Hematopoietic multipotent progenitor cell (in vitro differentiated cells): ENCODE measurements around the gene LRP8. TPM values are rescaled to one million over a fixed set of nuclear protein-coding genes. Genes with fewer than 3 reads are reported as not detected.
A peak's percentile ranks its signal among the peaks of the same experiment; 100 is the strongest.

ENCODE experiments used
- DNase-seq, 3 donors: peaks; one replicate each; pipeline ENCODE4 v3.0.0-alpha.2; 2011 to 2015; ENCODE audit warnings: low read depth in 2 of 3, low spot score in 2 of 3
- total RNA-seq: library from RNA; depleted of rRNA; stranded (reverse); fragments of >200 nt; gene quantifications from one replicate; pipeline ENCODE4 v1.2.3, GENCODE V29; 2012

LRP8 gene
- total RNA-seq, 1 donor, result 30.7 TPM

DNA sequence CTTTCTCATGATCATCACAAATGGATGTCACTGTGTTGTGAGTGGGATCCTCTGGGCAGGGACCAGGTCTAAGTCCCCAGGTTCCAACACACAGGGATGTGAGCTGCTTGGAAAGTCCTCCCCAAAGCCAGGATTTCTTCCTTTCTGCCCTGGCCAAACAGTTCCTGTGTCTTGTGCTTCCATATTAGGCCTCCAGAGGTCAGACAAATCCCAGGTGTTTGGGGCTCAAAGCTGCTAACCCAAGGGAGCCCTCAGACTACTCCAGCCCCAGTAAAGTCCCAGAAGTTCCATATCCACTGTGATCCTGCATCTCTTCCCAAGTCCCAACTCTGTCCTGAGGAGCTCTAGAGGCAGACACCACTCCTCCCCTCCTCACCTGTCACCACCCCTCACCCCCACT, 61.8 kb downstream of the LRP8 start:
- peak in 1 of 3 donors; percentile 22 for DNase-seq

DNA sequence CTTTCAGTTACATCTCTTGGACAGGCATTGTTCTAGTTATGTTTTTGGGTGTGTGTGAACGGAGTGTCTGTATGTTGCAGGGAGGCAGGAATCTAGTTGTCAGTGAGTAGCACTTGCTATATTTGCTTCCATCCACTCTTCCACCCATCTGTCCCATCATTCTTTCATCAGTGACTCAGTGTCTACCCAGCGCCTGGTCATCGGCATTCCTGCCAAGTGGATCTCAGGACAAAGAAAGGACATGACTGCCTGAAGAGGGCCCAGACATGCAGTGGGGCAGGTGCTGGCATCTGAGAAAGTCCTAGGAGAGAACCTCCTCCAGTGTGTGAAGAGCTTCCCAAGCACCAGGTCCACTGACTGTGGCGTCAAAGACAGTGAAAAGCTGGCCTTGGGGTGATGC, 62.3 kb downstream of the LRP8 start:
- no peak for DNase-seq

DNA sequence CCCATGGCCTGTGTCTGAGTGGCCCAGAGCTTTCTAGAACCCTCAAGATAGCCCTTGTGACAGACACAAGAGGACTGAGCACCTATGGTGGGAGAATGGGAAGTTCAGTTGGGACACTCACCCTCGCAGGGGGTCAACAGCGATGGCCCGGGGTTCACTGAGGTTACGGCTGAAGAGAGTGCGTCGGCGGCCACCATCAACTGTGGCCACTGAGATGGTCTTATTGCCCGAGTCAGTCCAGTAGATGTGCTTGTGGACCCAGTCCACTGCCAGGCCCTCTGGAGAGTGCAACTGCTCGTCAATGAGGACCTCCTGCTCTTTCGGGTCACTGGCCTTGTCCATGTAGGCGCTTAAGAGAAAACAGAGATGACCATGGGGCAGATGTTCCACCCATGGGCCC, 63.8 kb downstream of the LRP8 start:
- DNase-seq, result no peak

DNA sequence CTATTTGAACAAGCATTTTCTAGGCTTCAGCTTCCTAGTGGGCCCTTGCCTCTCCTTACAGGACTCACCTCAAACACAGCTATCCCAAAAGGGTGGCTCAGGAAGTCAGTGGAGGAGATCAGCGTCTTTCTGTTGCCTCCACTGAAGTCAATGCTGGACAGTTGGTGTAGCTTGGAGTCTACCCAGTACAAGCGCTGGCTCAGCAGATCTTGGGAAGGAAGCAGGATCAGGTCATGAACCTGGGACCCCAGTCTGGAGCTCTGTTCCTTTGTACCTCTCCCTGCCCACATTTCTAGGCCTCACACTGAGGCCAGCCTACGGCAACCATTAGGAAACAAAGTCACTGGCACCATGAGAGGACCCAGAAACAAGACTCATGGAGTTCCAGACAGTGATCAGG, 65.9 kb downstream of the LRP8 start:
- DNase-seq, result no peak

DNA sequence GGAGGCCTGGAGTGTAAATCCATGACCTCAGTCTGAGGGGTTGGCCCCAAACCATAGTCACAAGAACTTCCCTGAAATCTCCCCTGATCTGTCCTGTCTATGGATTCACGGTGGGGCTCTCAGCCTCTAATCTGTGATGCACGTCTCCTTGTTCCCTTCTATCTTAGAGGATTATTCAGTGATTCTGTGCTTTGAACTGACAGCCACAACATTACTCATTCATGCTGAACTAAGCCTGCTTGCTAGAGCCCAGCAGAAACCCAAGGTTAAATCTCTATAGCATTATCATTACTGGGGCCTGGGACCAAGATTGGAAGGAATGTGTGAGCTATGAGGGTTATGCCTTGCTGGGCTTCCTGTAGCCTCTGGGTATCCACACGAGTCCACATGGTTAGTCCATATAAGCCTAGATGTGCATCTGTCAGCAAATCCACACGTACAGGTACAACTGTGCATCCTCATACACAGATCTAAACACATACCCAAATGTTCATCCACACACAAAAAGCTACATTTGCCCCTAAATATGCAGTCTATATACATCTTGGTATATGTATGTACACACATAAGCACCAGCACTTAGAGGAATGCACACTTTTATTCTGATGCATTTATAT, 67.1 kb downstream of the LRP8 start:
- no peak for DNase-seq

DNA sequence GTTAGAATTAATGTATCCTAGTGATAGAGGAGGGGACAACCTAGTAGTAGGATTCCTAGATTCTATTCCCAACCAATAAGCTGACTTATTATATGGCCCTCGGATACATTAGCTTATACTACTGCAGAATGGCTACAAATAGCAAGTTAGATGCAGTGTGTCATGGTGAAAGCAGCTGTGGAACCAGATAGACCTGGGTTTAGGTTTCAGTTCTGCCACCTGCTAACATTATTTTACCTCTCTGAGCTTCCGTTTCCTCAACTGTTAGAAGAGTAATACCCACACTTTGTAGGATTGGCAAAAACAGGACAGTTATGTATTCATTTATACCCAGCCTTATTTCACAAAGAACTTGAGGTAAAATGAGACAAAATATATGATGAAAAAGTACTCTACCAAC, 67.9 kb downstream of the LRP8 start:
- DNase-seq, result no peak

DNA sequence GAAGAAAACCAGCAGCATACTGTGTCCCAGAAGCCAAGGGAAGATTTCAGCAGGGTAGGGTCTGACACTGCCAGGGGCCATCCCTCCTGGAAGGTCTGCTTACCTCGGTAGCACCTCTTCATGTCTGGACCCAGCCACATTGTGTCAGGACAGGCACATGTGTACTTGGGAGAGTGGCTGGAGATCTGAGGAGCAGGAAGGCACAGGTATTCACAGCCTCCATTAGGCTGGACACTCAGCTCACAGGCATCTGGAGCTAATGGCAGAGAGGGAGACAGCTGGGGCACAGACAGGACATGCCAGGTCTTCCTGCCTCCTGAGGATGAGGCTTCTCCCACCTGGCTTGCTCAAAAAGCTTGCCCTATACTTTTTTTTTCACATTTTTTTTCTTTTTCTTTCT, 69.7 kb downstream of the LRP8 start:
- DNase-seq, result no peak

DNA sequence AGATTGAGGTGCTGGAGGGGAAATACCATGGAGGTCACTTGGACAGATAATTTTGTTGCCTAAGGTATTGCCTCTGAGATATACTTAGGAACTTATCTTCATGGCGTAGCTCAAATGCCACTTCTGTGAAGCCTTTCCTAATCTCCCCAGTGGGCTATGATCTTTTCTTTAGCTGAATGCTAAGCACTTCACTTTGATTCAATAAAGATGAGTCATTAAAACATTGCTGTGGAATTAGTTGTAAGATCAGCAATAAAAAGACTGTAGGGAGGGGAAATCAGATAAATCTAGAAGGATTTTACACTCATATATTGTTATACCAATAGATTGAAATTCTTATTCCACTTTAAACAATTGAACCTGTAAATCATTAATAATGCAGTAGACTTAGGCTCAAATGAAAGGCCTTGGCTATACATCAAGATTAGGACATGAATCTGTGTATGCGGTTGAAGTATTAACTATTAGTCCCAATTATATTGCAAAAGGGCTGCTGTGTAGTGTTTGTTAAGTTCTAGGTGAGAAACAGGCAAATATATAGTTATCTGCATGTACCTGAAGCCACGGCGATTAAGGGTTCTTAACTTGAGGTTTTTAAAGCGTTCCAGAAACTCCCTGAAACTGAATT, 70.3 kb downstream of the LRP8 start:
- DNase-seq, result no peak

DNA sequence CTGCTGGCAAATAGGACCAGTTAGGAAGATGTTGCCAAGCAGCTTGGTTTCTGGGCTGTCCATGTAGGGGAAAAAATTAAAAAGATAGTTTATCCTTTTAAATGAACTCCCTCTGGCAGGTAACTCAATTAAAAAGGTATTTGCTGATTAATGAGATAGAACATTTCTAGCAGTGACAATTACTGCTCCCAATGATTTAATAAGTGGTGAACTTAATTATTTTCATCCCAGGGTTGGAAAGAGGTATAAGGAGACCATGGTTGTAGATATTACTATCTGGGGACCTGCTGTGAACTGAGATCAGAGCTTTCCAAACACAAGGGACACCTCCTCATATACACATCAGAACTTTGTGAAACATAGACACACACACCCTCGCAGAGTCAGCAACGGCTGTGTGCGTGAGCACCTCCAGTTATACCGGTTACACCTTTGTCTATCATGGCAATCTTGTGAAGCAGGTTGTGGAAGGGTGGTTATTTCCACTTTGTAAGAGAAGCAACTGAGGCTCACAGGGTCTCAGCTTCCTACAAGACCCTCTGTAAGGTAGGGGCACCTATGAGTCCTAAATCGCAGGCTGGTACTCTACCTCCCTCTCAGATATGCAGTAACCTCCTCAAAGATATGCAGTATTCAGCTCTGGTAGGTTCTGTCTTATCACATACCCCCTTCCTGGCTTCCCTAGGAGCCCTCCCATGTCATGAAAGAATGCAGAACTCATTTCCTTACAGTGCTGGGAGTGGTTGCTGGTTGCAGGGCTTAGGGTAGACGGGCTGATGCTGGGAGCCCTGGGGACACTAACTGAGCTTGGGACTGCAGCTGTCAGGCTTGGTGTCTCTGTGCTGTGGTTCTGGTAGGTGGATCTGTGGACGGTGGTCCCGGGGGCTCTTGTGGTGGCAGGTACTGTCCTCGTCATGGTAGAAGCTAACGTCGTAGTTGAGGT, 71.1 kb downstream of the LRP8 start:
- DNase-seq, result no peak

DNA sequence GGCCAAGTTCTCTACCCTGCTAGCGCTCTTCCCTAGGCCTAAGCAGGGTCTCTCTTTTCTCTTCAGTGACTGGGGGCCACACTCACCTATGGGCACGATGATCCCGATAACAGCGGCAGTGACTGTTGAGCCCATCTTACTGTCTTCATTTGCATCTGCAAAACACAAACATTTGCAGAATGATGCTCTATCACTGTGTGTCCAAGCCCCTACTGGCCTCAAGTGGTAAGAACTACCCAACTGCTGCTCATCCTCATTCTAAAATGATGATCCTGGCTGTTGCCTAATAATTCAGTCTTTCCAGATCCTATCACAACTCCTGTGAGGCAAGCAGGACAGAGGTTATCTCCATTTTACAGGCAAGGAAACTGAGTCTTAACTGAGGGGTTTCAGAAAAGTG, 72.8 kb downstream of the LRP8 start:
- DNase-seq, result no peak

DNA sequence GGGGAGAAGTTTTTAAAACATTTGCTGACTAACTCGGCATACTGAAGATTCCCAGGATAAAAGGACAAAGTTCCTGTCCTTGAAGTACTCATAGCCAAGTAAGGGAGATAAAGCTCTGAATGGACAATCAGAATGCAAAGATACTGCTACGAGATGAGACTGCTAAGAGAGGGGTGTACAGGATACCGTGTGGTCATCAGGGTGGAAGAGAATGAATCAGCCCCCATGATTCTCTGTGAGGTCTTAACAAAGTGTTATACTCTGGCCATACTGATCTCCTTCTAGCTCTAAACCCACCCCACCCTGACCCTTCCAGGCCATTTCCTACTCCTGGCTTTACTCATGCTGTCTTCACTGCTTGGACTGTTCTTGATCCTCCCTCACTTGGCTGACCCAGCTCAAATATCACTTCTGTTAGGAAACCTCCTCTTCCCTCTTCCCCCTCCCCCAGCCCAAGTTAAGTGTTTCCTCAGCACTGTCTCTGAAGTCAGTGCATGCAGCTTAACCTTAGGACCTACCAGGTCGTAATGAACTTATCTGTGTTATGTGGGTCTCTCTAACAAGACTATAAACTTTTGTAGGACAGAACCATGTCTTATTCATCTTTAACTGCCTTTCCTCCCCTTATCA, 73.7 kb downstream of the LRP8 start:
- no peak for DNase-seq

DNA sequence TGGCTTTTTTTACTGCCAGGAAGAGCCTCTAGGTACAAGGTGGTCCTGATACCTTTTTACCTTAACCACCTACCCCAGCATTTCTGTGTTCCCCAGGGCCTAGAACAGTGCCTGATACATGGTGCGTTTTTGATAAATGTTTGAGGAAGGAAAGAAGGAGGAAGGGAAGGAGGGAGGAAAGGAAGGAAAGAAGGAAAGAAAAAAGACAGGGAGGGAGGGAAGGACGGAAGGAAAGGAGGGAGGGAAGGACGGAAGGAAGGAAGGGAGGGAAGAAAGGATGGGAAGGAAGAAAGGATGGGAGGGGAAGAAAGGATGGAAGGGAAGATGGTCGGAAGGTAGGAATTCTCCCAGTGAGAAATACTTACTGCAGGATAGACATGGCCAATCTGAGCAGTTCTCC, 77.5 kb downstream of the LRP8 start:
- DNase-seq, result no peak

DNA sequence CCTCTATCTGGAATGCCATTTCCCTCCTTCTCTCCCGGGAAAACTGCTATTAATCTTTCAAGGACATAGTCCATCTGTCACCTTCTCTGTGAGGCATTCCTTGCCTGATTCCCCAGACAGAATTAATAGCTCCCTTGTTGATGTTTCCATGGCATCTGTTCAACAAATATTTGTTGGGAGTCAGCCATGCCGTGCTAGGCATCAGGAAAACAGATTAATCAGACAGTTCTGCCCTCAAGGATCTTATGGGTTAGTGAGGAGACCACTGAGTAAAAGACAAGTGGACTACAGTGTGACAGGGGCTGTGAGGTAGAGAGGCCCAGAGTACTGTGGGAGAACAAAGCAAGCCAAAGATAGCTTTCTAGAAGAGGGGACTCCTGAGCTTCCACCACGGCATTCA, 78.2 kb downstream of the LRP8 start:
- no peak for DNase-seq

DNA sequence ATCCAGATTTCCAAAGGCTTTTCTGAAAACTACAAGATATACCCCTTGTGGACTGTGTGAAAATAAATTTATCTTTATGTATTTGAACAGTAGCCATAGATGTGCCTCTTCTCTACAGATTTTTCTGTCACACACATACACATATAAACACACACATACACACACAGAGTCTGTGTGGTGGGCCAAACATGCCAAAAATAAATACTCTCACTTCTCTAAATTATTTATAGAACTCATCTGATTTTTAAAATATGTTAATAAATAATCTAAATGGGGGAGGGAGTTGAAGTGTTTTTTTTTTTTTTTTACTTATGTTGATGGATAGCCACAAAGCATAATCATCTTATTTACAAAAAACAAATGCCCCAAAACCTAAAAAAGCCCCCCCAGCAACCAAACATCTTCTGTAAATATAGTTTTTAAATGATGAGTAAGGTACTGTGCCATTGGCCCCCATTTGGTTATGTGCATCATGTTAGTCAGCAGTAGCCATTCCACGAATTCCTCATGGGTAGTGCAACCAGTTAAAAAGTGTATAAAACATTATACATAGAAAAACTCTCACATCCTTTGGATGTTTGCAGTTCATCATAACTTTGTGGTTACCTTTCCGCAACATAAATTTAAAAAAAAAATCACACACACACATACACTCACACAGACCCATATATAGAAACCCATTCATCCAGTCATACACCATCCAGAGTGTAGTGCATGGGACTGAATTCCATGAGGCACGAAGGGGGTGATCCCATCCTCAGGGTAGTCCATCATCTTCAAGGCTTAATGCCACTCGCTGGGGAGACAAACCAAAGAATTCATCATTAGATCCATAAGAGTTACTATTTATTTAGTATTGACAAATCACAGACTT, 81.4 kb downstream of the LRP8 start:
- no peak for DNase-seq

DNA sequence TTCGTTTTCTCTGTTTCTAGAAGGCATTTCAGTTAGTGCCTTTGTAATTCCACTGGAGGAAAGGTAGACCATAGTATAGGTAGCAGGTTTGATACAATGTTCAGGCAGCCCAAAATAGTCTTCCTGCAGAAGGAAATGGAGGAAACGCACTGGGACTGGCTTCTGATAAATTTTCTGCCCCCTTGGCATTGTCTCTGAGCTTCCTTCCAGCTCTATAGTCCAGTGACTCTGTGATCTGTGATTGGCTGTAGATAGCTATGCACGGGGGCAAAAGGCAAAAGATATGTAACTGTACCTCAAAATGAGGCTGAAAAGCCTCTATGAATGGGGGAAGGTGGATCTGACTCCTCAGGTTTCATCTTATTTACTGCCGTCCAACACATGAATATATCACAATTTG, 83.7 kb downstream of the LRP8 start:
- DNase-seq, result no peak

DNA sequence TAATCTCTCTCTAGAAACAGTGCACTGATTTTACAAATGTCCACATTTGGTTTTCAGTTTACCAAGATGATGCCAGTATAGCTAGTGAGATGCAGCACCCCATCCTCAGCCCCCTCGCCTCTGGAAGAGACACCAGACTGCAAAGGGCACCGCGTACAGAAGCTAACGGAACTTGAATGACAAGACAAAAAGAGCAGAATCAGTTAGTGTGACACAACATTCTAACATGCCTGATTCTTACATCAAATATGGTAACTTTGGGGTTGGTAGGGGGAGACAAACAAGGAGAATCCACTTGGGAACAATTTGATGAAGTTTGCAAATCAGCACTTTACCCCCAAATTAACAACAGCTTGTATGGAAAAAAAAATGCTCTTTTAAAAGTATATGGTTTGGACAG, 85.5 kb downstream of the LRP8 start:
- DNase-seq, result no peak

DNA sequence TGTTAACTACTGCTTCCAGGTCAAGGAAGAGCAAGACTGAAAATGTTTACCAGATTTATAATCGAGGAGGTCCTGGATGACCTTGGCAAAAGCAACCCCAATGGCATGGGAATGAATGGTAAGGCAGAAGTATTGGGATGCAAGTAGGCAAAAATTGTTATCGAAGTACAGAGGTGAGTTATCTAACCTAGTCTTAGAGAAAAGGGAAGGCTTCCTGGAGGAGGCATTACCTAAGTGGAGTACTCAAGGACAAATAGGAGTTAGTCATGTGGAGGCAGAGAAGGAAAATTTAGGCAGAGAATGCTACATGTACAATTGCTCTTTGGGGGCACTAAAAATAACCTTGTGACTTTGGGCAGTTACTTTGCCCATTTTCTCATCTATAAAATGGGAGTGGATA, 86.0 kb downstream of the LRP8 start:
- DNase-seq, result no peak

DNA sequence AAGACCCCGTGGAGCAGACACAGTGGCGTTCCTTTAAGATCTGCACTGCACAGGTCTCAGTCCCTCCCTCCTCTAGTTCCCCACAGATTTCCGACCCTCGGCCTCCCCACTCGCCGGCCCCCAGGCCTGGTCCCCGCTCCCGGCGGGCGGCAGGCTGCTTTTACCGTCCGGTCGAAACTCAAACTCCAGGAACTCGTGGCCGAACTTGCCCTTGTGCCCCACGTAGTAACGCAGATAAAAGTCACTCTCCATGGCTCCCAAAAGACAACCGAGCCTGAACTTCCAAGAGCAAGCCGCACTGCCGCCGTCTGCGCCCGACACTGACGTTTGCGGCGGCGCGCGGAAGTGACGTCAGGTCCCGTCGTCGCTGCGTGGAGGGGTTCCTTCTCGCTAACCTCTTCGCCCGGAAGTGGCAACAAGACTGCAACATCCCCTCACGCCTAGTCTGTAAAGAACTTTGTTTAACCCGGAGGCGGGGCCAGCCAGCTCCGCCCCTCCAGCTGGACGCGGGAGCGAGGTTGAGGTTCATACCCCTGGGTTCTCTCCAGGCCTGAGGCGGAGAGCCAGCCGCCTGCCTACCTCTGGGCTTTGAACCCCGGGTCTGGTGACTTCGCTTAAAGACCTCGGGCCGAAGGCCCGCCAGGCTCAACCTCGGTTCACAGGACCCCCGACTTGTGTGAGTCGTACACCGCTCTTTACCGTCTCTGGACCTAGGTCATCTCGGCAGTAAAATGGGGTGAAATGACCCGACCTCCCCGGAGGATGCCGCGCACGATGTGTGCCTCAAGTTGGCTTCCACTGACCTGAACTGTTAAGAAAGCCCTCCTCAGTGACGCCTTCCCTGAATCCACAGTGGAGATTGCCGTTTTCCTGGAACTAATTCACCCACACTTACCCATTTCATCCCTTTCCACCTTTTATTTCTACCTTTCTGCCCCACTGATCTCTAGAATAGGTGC, 89.4 kb downstream of the LRP8 start, which contains the start of gene MAGOH:
Gene MAGOH (minus strand): TSS at position 322 of the 959 bp plus-strand sequence. CDS start 70 bp downstream, at position 252.
- DNase-seq, result peak; percentile 93 to 96 (median 94)

DNA sequence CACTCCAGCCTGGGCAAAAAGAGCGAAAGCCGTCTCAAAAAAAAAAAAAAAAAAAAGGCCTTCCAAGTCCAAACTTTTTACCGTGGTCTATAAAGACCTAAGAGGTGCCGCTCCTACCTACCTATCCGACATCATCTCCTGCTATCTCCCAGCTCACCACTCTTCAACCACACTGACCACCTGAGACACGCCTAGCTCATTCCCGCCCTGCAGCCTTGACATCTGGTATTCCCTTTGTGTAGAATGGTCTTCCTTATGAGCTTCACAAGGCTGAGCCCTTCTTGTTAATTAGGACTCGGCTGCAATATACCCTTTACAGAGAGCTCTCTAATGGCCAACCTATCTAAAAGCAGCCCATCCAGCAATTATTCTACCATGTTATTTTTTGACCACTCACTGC, 90.2 kb downstream of the LRP8 start:
- DNase-seq, result no peak
